ENCODE measurements around the gene GRM2. TPM values are rescaled to one million over a fixed set of nuclear protein-coding genes. Genes with fewer than 3 reads are reported as not detected.

The GRM2 gene
- total RNA-seq, 2 donors from 2014 or later, result 0.26 to 0.99 TPM

GRCh38 chr3:51668756-51669155, 38.1 kb upstream of the GRM2 start:
- Histone ChIP-seq H3K27me3 (no peaks in the 10 kb centered on the region), H3K4me3 (no peak overlapping the region), H3K36me3 (replicated peaks in 1 of 2; ENCODE audit: insufficient read depth in 1 of 2, low read depth in 2 of 2) (no peaks in the 10 kb centered on the region), H3K27ac (no peak overlapping the region), H3K9me3 (no peaks in the 10 kb centered on the region), H3K4me1 (peaks cover 31% of the 10 kb centered on the region)
- TF ChIP-seq CTCF (IDR thresholded peaks at IDR 0.05), result no peak
- TF ChIP-seq POLR2A (IDR thresholded peaks at IDR 0.05), result no peak
- no peak for ATAC-seq
- WGBS, 2 donors, result 88 to 100% methylated on average over 1 of the region's 1 CpG
- intact Hi-C loops (cut with DNase I), result no loop called here
- DNase-seq, result no peak

- H3K4me1 ChIP-seq, result peaks cover 31% of the 10 kb centered on the region
Observed at GRCh38 chr3:51669241-51670052, 37.4 kb upstream of the GRM2 start.

GRCh38 chr3:51670053-51670822, 36.6 kb upstream of the GRM2 start:
- ATAC-seq, result no peak
- no peaks in the 10 kb centered on the region for H3K27me3 ChIP-seq
- 47 to 53% methylated on average over 15 of the region's 15 CpGs for WGBS, 2 donors
- H3K27ac ChIP-seq, result peak overlapping the region; percentile 58 to 96 (median 92)
- no peak for DNase-seq
- H3K9me3 ChIP-seq, result no peaks in the 10 kb centered on the region
- H3K36me3 ChIP-seq (replicated peaks in 1 of 2; ENCODE audit: insufficient read depth in 1 of 2, low read depth in 2 of 2), result no peaks in the 10 kb centered on the region
- peaks cover 31% of the 10 kb centered on the region for H3K4me1 ChIP-seq
- peak overlapping the region; percentile 68 to 75 for H3K4me3 ChIP-seq
- TF ChIP-seq POLR2A (IDR thresholded peaks at IDR 0.05), result no peak
- TF ChIP-seq CTCF (IDR thresholded peaks at IDR 0.05), result no peak
- intact Hi-C loops (cut with DNase I), result loop anchor here (10.0 kb wide), 1 partner anchor 275 kb away; the partner anchor contains the start of gene RBM15B

More at GRCh38 chr3:51669241-51670052, 37.4 kb upstream of the GRM2 start:
- H3K27me3 ChIP-seq, result no peaks in the 10 kb centered on the region
- no peaks in the 10 kb centered on the region for H3K36me3 ChIP-seq (replicated peaks in 1 of 2; ENCODE audit: insufficient read depth in 1 of 2, low read depth in 2 of 2)
- H3K27ac ChIP-seq, result no peak overlapping the region
- ATAC-seq (peak; percentile 59), DNase-seq (peak; percentile 90 to 96 (median 92))
- 35% methylated on average over 7 to 9 of the region's 9 CpGs for WGBS, 2 donors
- no peaks in the 10 kb centered on the region for H3K9me3 ChIP-seq
- no peak for TF ChIP-seq POLR2A (IDR thresholded peaks at IDR 0.05)
- TF ChIP-seq CTCF (IDR thresholded peaks at IDR 0.05), result peak; percentile 88 to 97 (median 95)
- intact Hi-C loops (cut with DNase I), result loop anchor here (10.0 kb wide), 1 partner anchor 275 kb away; the partner anchor contains the start of gene RBM15B
- no peak overlapping the region for H3K4me3 ChIP-seq

GRCh38 chr3:51670823-51671733, 35.8 kb upstream of the GRM2 start, which contains the start of gene TEX264:
Gene TEX264, plus strand, starts transcription at chr3:51671252. Its CDS starts 3,053 bp downstream, at chr3:51674305.
- intact Hi-C loops (cut with DNase I), result loop anchor here (10.0 kb wide), 1 partner anchor 276 kb away; the partner anchor contains the start of gene RBM15B
- 0 to 2% methylated on average over 9 to 66 of the region's 81 CpGs for WGBS, 2 donors
- Histone ChIP-seq H3K9me3 (no peaks in the 10 kb centered on the region), H3K4me1 (peaks cover 31% of the 10 kb centered on the region), H3K27me3 (no peaks in the 10 kb centered on the region), H3K36me3 (replicated peaks in 1 of 2; ENCODE audit: insufficient read depth in 1 of 2, low read depth in 2 of 2) (no peaks in the 10 kb centered on the region), H3K4me3 (peak within 1 kb of the TSS; percentile 68 to 75), H3K27ac (peak within 1 kb of the TSS; percentile 58 to 96 (median 92))
- peak; percentile 90 to 92 (median 91) for DNase-seq
- peak; percentile 83 for ATAC-seq
- TF ChIP-seq POLR2A (IDR thresholded peaks at IDR 0.05) (peak; percentile 62 to 79 (median 77)), CTCF (IDR thresholded peaks at IDR 0.05) (no peak)

All from body of pancreas (tissue), 4 donors.